HepG2 (cell line): ENCODE data around the gene SIAH2. TPM values are rescaled to one million over a fixed set of nuclear protein-coding genes. Genes with fewer than 3 reads are reported as not detected.

Source experiments
- AGO2 ChIP-seq: fragments of 200-400 bp; formaldehyde crosslinking; optimal IDR thresholded peaks from 2 replicates; pipeline ENCODE3; 2017; ENCODE audit warnings: mild to moderate bottlenecking, low read depth, low read length, moderate library complexity
- ARID2 ChIP-seq: sonication (generic); formaldehyde crosslinking; IDR thresholded peaks from 2 replicates; pipeline ENCODE4 v1.8.1; 2022; ENCODE audit warnings: mild to moderate bottlenecking, missing genetic modification reagents, borderline replicate concordance
- CREB1 ChIP-seq, 2 experiments: fragments of 450-650 bp in 1 of 2; IDR thresholded peaks; 2 replicates each; pipeline ENCODE4 v1.6.1; 2016 to 2017; ENCODE audit warnings: control low read depth in 1 of 2, mild to moderate bottlenecking in 1 of 2, missing compliant biosample characterization in 1 of 2, missing genetic modification characterization in 1 of 2
- MED1 ChIP-seq: sonication (generic); formaldehyde crosslinking; IDR thresholded peaks from 2 replicates; pipeline ENCODE4 v1.4.0; 2020; ENCODE audit warnings: missing genetic modification reagents
- RBAK ChIP-seq: sonication (generic); formaldehyde crosslinking; IDR thresholded peaks from 2 replicates; pipeline ENCODE4 v1.5.1; 2020; ENCODE audit warnings: mild to moderate bottlenecking, missing genetic modification reagents
- SMARCE1 ChIP-seq: fragments of 450-650 bp; IDR thresholded peaks from 2 replicates; pipeline ENCODE4 v1.6.1; 2017; ENCODE audit warnings: borderline replicate concordance
- TAF1 ChIP-seq: sonication (generic); formaldehyde crosslinking; IDR thresholded peaks from 2 replicates; pipeline ENCODE4 v1.4.0; 2020; ENCODE audit warnings: missing genetic modification reagents
- TAF15 ChIP-seq: fragments of 200-400 bp; formaldehyde crosslinking; IDR thresholded peaks from one replicate; pipeline ENCODE4 v1.6.1; 2018; ENCODE audit warnings: mild to moderate bottlenecking, low read depth, low read length; ENCODE audit not compliant: poor library complexity, severe bottlenecking
- ZBTB21 ChIP-seq: sonication (generic); formaldehyde crosslinking; IDR thresholded peaks from 2 replicates; pipeline ENCODE4 v1.4.0; 2020; ENCODE audit warnings: missing genetic modification reagents
- ZKSCAN5 ChIP-seq: sonication (generic); formaldehyde crosslinking; IDR thresholded peaks from 2 replicates; pipeline ENCODE4 v1.5.1; 2020; ENCODE audit warnings: mild to moderate bottlenecking, missing genetic modification reagents
- ZNF44 ChIP-seq: sonication (generic); formaldehyde crosslinking; IDR thresholded peaks from 2 replicates; pipeline ENCODE4 v1.5.1; 2020; ENCODE audit warnings: mild to moderate bottlenecking, missing genetic modification reagents
- ZNF569 ChIP-seq: sonication (generic); formaldehyde crosslinking; IDR thresholded peaks from 2 replicates; pipeline ENCODE4 v1.5.0; 2020; ENCODE audit warnings: mild to moderate bottlenecking, missing genetic modification reagents, moderate library complexity, borderline replicate concordance
- ZNF572 ChIP-seq: sonication (generic); formaldehyde crosslinking; IDR thresholded peaks from 2 replicates; pipeline ENCODE4 v1.5.1; 2020; ENCODE audit warnings: mild to moderate bottlenecking, missing genetic modification reagents
- ZNF720 ChIP-seq: sonication (generic); formaldehyde crosslinking; IDR thresholded peaks from 2 replicates; pipeline ENCODE4 v1.4.0; 2020; ENCODE audit warnings: missing genetic modification reagents
- ZNF75D ChIP-seq: sonication (generic); formaldehyde crosslinking; IDR thresholded peaks from 2 replicates; pipeline ENCODE4 v1.8.1; 2023; ENCODE audit warnings: missing genetic modification reagents, mild to moderate bottlenecking, borderline replicate concordance
- polyA plus RNA-seq, 8 experiments: library from polyadenylated mRNA; depleted of rRNA in 3 of 8; stranded (reverse) in 7 of 8; unstranded in 1 of 8; fragments of >200 nt; fragmentation: Illumina TruSeq in 4 of 8; extraction: Trizol in 4 of 8; gene quantifications; 2 replicates each; pipeline versions ENCODE4 v1.2.1 to v1.2.3, GENCODE V29; 2011 to 2016; ENCODE audit warnings: low read depth in 4 of 8, missing spikeins in 1 of 8, mixed read lengths in 1 of 8; ENCODE audit not compliant: insufficient read depth in 1 of 8
- total RNA-seq, 5 experiments: library from RNA; depleted of rRNA; stranded (reverse); fragments of >200 nt; fragmentation: Illumina TruSeq; extraction: Trizol; gene quantifications; 2 replicates each; pipeline ENCODE4 v1.2.3, GENCODE V29; 2016; ENCODE audit warnings: low read depth in 1 of 5
- TF ChIP-seq, protein P1 (sequence below): IDR thresholded peaks from 2 replicates; pipeline ENCODE4 v1.6.1; 2016; ENCODE audit warnings: missing biosample characterization, missing genetic modification reagents, low read depth
- TF ChIP-seq, protein P2 (sequence below): sonication (generic); formaldehyde crosslinking; IDR thresholded peaks from 2 replicates; pipeline ENCODE4 v1.8.0; 2023; ENCODE audit warnings: mild to moderate bottlenecking, missing genetic modification reagents
- TF ChIP-seq, protein P3 (sequence below): sonication (generic); formaldehyde crosslinking; IDR thresholded peaks from 2 replicates; pipeline ENCODE4 v1.4.0; 2020; ENCODE audit warnings: mild to moderate bottlenecking, missing genetic modification reagents, borderline replicate concordance
- TF ChIP-seq, protein P4 (sequence below): sonication (generic); formaldehyde crosslinking; IDR thresholded peaks from 2 replicates; pipeline ENCODE4 v1.8.1; 2022; ENCODE audit warnings: low read depth, mild to moderate bottlenecking, missing genetic modification reagents

SIAH2 gene
- total and polyA plus RNA-seq, 2 of the 13 experiments (the other 11 are each of a cell fraction or from before 2014, with no cell fraction given): 71.8 to 117 TPM

DNA sequence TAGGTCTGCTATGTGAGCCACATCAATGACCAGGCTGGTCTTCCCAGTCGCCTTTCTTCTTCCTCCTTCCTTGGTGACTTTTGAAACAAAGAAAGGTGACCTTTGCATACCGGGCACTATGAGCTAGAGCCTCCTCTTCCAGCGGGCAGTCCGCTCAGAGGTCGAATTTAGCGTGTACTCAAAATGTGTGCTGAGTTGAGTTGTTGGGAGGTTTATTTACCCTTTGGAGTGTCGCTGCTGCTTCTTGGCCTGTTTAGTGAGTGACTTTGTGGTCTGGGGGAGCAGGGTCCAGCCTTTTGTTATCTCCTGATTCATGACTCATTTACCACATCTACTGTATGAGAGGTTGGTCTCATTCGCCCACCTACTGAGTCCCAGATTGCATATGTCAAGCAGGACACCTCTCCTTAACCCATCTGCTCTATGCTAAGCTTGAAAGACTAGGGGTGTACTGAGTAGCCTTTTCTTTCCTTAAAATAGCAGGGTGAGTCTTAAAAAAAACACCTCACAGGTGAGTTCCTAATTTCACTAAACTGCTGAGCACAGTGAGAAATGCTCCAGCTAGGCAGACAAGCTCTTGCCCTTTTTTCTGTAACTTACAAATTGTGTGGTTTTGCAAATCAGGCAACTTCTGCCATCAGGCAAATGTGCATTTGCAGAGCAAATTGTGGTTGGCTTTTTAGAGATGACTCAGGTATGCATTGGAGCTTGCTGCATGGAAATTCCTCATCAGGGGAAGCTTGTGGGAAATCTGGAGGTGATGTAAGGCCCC, 3.2 kb upstream of the SIAH2 start (continued):
- TF ChIP-seq ZNF44 (CRISPR knock-in tag) (no peak), ZKSCAN5 (CRISPR knock-in tag) (no peak), AGO2 (no peak), CREB1 (IDR thresholded peaks at IDR 0.05) (no peak), CREB1 (CRISPR knock-in tag; IDR thresholded peaks at IDR 0.05) (peak; percentile 62), RBAK (CRISPR knock-in tag) (no peak), ZNF720 (CRISPR knock-in tag) (no peak), ZBTB21 (CRISPR knock-in tag) (no peak), TAF15 (no peak), SMARCE1 (no peak), ARID2 (CRISPR knock-in tag) (peak; percentile 53; the same call in 1 of the 2 replicates), TAF1 (CRISPR knock-in tag) (no peak; the same call in 1 of the 2 replicates), ZNF569 (CRISPR knock-in tag) (no peak), ZNF75D (CRISPR knock-in tag) (no peak), MED1 (CRISPR knock-in tag) (peak; percentile 88), ZNF572 (CRISPR knock-in tag) (no peak)
- TF ChIP-seq, protein P1, sequence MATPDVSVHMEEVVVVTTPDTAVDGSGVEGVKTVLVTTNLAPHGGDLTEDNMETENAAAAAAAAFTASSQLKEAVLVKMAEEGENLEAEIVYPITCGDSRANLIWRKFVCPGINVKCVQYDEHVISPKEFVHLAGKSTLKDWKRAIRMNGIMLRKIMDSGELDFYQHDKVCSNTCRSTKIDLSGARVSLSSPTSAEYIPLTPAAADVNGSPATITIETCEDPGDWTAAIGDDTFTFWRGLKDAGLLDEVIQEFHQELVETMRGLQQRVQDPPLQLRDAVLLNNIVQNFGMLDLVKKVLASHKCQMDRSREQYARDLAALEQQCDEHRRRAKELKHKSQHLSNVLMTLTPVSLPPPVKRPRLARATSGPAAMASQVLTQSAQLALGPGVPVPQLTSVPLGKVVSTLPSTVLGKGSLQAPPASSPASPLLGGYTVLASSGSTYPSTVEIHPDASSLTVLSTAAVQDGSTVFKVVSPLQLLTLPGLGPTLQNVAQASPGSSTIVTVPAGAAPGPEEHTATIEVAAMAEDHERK (CRISPR knock-in tag): no peak
- TF ChIP-seq, protein P2, sequence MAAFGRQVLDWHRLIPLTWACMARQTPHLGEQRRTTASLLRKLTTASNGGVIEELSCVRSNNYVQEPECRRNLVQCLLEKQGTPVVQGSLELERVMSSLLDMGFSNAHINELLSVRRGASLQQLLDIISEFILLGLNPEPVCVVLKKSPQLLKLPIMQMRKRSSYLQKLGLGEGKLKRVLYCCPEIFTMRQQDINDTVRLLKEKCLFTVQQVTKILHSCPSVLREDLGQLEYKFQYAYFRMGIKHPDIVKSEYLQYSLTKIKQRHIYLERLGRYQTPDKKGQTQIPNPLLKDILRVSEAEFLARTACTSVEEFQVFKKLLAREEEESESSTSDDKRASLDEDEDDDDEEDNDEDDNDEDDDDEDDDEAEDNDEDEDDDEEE (CRISPR knock-in tag): no peak
- TF ChIP-seq, protein P3, sequence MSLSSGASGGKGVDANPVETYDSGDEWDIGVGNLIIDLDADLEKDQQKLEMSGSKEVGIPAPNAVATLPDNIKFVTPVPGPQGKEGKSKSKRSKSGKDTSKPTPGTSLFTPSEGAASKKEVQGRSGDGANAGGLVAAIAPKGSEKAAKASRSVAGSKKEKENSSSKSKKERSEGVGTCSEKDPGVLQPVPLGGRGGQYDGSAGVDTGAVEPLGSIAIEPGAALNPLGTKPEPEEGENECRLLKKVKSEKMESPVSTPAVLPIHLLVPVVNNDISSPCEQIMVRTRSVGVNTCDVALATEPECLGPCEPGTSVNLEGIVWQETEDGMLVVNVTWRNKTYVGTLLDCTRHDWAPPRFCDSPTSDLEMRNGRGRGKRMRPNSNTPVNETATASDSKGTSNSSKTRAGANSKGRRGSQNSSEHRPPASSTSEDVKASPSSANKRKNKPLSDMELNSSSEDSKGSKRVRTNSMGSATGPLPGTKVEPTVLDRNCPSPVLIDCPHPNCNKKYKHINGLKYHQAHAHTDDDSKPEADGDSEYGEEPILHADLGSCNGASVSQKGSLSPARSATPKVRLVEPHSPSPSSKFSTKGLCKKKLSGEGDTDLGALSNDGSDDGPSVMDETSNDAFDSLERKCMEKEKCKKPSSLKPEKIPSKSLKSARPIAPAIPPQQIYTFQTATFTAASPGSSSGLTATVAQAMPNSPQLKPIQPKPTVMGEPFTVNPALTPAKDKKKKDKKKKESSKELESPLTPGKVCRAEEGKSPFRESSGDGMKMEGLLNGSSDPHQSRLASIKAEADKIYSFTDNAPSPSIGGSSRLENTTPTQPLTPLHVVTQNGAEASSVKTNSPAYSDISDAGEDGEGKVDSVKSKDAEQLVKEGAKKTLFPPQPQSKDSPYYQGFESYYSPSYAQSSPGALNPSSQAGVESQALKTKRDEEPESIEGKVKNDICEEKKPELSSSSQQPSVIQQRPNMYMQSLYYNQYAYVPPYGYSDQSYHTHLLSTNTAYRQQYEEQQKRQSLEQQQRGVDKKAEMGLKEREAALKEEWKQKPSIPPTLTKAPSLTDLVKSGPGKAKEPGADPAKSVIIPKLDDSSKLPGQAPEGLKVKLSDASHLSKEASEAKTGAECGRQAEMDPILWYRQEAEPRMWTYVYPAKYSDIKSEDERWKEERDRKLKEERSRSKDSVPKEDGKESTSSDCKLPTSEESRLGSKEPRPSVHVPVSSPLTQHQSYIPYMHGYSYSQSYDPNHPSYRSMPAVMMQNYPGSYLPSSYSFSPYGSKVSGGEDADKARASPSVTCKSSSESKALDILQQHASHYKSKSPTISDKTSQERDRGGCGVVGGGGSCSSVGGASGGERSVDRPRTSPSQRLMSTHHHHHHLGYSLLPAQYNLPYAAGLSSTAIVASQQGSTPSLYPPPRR (CRISPR knock-in tag): peak; percentile 81; the same call in 1 of the 2 replicates
- TF ChIP-seq, protein P4, sequence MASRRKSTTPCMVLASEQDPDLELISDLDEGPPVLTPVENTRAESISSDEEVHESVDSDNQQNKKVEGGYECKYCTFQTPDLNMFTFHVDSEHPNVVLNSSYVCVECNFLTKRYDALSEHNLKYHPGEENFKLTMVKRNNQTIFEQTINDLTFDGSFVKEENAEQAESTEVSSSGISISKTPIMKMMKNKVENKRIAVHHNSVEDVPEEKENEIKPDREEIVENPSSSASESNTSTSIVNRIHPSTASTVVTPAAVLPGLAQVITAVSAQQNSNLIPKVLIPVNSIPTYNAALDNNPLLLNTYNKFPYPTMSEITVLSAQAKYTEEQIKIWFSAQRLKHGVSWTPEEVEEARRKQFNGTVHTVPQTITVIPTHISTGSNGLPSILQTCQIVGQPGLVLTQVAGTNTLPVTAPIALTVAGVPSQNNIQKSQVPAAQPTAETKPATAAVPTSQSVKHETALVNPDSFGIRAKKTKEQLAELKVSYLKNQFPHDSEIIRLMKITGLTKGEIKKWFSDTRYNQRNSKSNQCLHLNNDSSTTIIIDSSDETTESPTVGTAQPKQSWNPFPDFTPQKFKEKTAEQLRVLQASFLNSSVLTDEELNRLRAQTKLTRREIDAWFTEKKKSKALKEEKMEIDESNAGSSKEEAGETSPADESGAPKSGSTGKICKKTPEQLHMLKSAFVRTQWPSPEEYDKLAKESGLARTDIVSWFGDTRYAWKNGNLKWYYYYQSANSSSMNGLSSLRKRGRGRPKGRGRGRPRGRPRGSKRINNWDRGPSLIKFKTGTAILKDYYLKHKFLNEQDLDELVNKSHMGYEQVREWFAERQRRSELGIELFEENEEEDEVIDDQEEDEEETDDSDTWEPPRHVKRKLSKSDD: no peak
